Epithelial cell of prostate (primary cell): ENCODE measurements around the gene PGLYRP2.

ENCODE experiments used
- DNase-seq: peaks from one replicate; pipeline ENCODE4 v3.0.0-alpha.2; 2011; ENCODE audit warnings: low read depth, low spot score
- H3K27ac ChIP-seq: fragments of 450-650 bp; 2 replicates; pipeline ENCODE4 v1.5.1; 2017; ENCODE audit warnings: mild to moderate bottlenecking

The PGLYRP2 gene

DNA sequence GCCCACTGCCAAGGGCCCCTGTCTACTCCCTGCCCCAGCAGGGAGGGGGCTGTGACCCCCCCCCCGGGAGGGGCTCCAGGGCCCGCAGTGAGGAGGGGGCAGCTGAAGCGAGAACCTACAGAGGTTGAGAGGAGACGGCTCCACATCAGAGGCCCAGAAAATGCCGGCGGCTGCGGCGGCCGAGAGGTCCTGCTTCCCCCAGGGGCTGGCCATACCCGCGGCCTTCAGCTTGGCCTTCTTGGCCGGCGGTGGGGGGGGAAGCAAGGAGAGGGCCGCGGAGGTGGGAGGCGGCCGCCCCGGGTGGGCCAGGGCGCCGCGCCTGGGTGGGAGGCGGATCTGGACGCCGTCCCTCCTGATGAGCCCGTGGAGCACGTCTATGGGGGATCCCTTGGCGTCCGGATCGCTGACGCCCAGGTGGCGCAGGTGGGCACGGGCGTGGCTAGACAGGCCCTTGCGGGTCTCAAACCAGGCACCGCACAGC lies 51.3 kb downstream of the PGLYRP2 start:
- no peak for DNase-seq
- H3K27ac ChIP-seq: no peak overlapping the region

DNA sequence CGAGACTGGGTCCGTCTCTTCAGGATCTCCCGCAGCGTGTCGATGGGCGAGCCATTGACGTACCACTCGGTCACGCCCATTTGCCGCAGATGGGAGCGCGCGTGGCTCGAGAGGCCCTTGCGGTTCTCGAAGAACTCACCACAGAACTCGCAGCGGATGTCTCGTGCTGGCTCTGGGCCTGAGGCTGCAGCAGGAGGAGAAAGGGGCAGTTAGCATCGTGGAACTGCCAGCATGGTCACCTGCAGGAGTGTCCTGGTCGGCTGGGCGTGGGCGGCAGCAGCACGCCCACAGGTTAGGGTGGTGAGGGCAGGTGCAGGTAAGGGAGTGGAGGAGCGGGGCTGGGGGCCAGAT lies 52.0 kb downstream of the PGLYRP2 start:
- no peak for DNase-seq

DNA sequence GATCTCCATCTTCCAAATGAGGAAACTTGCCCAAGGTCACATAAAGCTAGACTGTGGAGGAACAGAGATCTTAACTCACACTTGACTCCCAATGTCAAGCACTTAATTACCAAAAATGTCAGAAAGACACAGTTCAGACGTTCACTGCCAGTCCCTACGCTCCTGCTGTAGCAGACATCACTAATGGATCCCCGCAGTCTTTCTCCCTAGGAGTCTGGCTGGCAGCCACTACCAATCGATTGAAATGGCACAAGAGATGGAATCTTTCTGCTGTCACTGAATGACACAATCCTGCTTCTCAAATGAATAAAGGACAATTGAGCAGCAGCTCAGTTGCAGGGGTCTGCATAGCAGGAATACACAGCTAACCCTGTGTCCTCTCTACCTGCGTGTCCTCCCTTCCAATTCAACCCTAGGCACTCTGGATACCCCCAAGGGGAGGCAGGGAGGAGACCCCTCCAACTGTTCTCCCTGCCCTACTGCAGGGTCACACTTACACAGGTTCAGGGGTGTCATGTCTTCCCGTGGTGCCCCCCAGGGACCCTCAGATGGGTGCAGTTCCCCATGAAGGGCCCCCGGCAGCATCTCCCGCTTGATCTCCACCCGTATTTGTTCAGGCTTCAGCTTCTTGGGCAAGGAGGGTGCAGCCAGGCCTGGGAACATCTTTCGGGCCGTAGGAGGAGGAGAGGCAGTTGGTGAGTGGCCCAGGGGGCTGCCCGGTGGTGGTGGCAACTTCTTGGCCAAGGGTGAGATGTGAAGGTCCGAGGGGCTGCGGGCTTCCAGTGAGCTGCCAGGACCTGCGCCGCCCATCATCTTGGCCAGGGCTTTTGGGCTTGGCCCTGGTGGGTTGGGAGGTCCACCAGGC lies 52.6 kb downstream of the PGLYRP2 start:
- H3K27ac ChIP-seq: no peak overlapping the region
- DNase-seq: no peak

More for the DNA sequence above, 52.0 kb downstream of the PGLYRP2 start:
- H3K27ac ChIP-seq: no peak overlapping the region

- no peak overlapping the region for H3K27ac ChIP-seq
These were observed 53.9 kb downstream of the PGLYRP2 start for GRCh38 chr19:15425321-15425950.

GRCh38 chr19:15424692-15425272 lies 54.5 kb downstream of the PGLYRP2 start:
- no peak for DNase-seq
- H3K27ac ChIP-seq: no peak overlapping the region

More at GRCh38 chr19:15425321-15425950, 53.9 kb downstream of the PGLYRP2 start:
- no peak for DNase-seq

DNA sequence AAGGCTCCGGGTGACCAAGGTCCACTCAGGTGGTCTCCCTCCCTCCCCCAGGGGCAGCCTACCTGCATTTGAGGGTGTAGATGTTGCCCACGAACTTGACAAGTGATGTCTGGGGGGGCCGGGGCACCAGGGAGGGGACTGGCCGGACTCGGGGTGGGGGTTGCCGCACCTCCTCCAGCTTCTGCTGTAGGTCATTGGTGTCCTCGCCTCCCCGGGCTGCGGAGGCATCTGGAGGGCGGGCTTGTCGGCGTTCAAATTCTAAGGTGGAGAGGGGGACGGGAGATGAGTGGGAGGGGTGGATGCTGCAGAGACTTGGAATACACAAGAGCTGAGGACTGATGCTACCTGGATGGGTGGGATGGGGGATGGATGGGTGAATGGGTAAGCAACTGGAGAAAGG lies 55.2 kb downstream of the PGLYRP2 start:
- H3K27ac ChIP-seq: no peak overlapping the region
- DNase-seq: no peak

- DNase-seq: no peak
- no peak overlapping the region for H3K27ac ChIP-seq
These were observed 56.2 kb downstream of the PGLYRP2 start for GRCh38 chr19:15423130-15423529.

- no peak for DNase-seq
- no peak overlapping the region for H3K27ac ChIP-seq
These were observed 56.8 kb downstream of the PGLYRP2 start for GRCh38 chr19:15422296-15423075.

DNA sequence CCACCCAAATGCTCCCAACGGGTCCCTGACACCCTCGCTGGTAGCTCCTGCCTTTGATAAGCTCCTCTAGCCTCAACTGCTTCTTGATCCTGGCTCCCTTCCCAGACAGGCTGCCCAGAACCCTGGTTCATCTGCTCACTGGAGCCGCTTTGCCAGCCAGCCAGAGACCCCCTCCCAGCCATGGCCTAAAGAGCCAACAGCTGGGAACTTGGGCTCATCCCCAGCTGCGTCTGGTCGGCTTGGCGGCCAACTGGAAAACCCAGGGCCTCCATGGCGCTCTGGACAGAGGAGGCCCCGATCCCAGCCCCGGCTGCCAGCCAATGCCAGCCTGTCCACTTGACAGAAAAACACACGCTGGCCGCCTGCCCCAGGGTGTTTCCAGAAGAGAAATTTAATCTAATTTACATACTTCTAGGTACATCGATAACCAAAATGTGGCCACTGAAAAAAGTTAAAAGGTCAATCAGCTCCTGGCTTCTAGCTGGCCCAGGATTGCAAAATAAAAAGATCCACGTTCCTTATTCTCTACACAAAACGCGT lies 57.5 kb downstream of the PGLYRP2 start:
- no peak for DNase-seq
- H3K27ac ChIP-seq: no peak overlapping the region

DNA sequence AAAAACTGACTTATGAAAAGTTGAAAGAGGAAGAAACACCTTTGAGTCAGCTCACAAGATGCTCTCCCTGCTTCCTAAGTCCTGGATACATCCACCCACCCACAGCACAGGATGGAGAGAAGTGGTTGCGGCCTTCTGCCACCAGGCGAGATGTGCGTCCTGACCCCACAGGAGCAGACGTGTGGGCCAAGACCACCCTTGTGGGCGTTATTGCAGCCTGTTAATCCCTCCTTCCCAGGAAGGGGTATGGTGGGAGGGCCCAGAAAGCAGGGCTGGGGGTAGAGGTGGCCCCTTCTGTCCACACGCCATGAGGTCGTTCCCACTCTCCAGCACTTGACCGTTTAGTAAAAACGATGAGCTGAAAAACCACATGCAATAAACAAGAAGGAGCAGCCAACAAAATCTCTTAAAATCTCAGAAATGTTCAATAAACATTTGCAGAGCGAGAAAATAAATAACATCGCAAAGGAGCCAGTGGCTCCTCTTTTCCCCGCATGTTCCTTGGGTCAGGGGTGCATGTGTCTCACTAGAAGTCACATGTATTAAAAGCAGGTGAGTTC lies 58.1 kb downstream of the PGLYRP2 start:
- no peak overlapping the region for H3K27ac ChIP-seq
- DNase-seq: no peak

DNA sequence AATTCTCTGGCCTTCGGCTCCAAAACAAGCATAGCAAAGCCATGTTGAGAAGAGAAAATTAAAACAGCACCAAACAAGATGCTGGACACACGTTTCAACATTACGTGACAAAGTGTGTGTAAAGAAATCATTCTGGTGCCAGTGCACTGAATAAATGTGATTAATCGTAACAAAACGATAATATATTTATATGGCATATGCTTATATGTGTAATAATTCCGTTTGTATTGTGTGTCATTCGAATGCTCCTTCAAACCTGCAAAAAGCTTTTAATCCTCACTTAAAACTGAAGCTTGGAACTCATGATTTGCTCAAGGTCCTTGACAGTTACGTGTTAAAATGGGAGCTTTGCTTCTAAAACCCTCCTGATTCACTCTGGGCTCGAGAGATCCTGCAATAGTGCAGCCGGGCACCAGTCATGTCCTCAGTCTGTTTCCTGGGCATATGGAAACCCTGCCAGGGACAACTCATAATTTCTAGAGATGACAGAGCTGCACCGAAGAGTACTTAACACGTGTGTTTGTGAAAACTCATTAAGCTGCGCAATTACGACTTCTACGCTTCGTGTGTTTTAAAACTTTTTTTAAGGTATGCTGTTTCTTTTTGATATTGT lies 59.8 kb downstream of the PGLYRP2 start:
- H3K27ac ChIP-seq: peak overlapping the region; percentile 63
- no peak for DNase-seq
